ENCODE results near the gene RABGAP1. TPM values are rescaled to one million over a fixed set of nuclear protein-coding genes. Genes with fewer than 3 reads are reported as not detected.
A peak's percentile ranks its signal among the peaks of the same experiment; 100 is the strongest.

The RABGAP1 gene
- total RNA-seq, 1 donor from 2014 or later, result 44.7 TPM

GRCh38 chr9:123090198-123090896, 149.5 kb downstream of the RABGAP1 start:
- Mint-ChIP-seq H3K4me3 (ENCODE audit: unreplicated experiment) (no peak overlapping the region), H3K27me3 (ENCODE audit: low read depth, unreplicated experiment) (no peaks in the 10 kb centered on the region), H3K27ac (ENCODE audit: unreplicated experiment) (no peak overlapping the region), H3K4me1 (ENCODE audit: low read depth, unreplicated experiment) (peaks cover 14% of the 10 kb centered on the region), H3K36me3 (ENCODE audit: low read depth, unreplicated experiment) (peaks cover 24% of the 10 kb centered on the region), H3K9me3 (ENCODE audit: unreplicated experiment) (no peaks in the 10 kb centered on the region)
- Histone ChIP-seq H2AFZ (ENCODE audit: low read depth, low read length) (no peak overlapping the region), H3K27ac (ENCODE audit: low read depth, low read length) (no peak overlapping the region), H3K27me3 (ENCODE audit: insufficient read depth, low read length) (no peaks in the 10 kb centered on the region), H3K4me2 (ENCODE audit: low read length) (no peak overlapping the region), H4K20me1 (ENCODE audit: insufficient read depth, low read length) (peaks cover 21% of the 10 kb centered on the region), H3K79me2 (ENCODE audit: insufficient read depth, low read length) (no peaks in the 10 kb centered on the region), H3K9me3 (ENCODE audit: insufficient read depth, low read depth, low read length) (no peaks in the 10 kb centered on the region), H3K36me3 (ENCODE audit: insufficient read depth, low read length) (peaks cover 20% of the 10 kb centered on the region), H3K4me3 (ENCODE audit: insufficient read depth, low read depth, low read length) (no peak overlapping the region), H3K4me1 (ENCODE audit: insufficient read depth, low read length) (no peaks in the 10 kb centered on the region), H3K9ac (ENCODE audit: low read length) (no peak overlapping the region)
- DNase-seq (ENCODE audit: low read depth) (peak; percentile 83), FAIRE-seq (no peak)
- TF ChIP-seq EZH2 (IDR thresholded peaks at IDR 0.05; ENCODE audit: insufficient read depth, low read length) (no peak), CTCF (IDR thresholded peaks at IDR 0.05; ENCODE audit: insufficient read depth, low read depth, low read length) (no peak)

- no peaks in the 10 kb centered on the region for H3K9me3 Mint-ChIP-seq (ENCODE audit: unreplicated experiment)
- DNase-seq (ENCODE audit: low read depth), result no peak
- H3K9ac ChIP-seq (ENCODE audit: low read length), result no peak overlapping the region
- H3K79me2 ChIP-seq (ENCODE audit: insufficient read depth, low read length), result no peaks in the 10 kb centered on the region
- no peak overlapping the region for H3K27ac Mint-ChIP-seq (ENCODE audit: unreplicated experiment)
- no peaks in the 10 kb centered on the region for H3K27me3 ChIP-seq (ENCODE audit: insufficient read depth, low read length)
- H3K4me3 ChIP-seq (ENCODE audit: insufficient read depth, low read depth, low read length), result no peak overlapping the region
- H3K4me3 Mint-ChIP-seq (ENCODE audit: unreplicated experiment), result no peak overlapping the region
- no peaks in the 10 kb centered on the region for H3K9me3 ChIP-seq (ENCODE audit: insufficient read depth, low read depth, low read length)
- no peak overlapping the region for H3K27ac ChIP-seq (ENCODE audit: low read depth, low read length)
- H4K20me1 ChIP-seq (ENCODE audit: insufficient read depth, low read length), result peaks cover 19% of the 10 kb centered on the region
- no peak overlapping the region for H3K4me2 ChIP-seq (ENCODE audit: low read length)
- H3K4me1 ChIP-seq (ENCODE audit: insufficient read depth, low read length), result no peaks in the 10 kb centered on the region
- no peak overlapping the region for H2AFZ ChIP-seq (ENCODE audit: low read depth, low read length)
- TF ChIP-seq EZH2 (IDR thresholded peaks at IDR 0.05; ENCODE audit: insufficient read depth, low read length) (no peak), CTCF (IDR thresholded peaks at IDR 0.05; ENCODE audit: insufficient read depth, low read depth, low read length) (no peak)
- no peaks in the 10 kb centered on the region for H3K27me3 Mint-ChIP-seq (ENCODE audit: low read depth, unreplicated experiment)
- peaks cover 24% of the 10 kb centered on the region for H3K36me3 Mint-ChIP-seq (ENCODE audit: low read depth, unreplicated experiment)
- H3K36me3 ChIP-seq (ENCODE audit: insufficient read depth, low read length), result peaks cover 20% of the 10 kb centered on the region
- peaks cover 14% of the 10 kb centered on the region for H3K4me1 Mint-ChIP-seq (ENCODE audit: low read depth, unreplicated experiment)
- FAIRE-seq, result no peak
These were observed 150.1 kb downstream of the RABGAP1 start for GRCh38 chr9:123090956-123091355.

- no peak overlapping the region for H3K9ac ChIP-seq (ENCODE audit: low read length)
- peaks cover 14% of the 10 kb centered on the region for H3K4me1 Mint-ChIP-seq (ENCODE audit: low read depth, unreplicated experiment)
- H3K36me3 Mint-ChIP-seq (ENCODE audit: low read depth, unreplicated experiment), result peaks cover 24% of the 10 kb centered on the region
These were observed 150.6 kb downstream of the RABGAP1 start for GRCh38 chr9:123091459-123091858.

More at GRCh38 chr9:123091459-123091858, 150.6 kb downstream of the RABGAP1 start:
- peaks cover 17% of the 10 kb centered on the region for H4K20me1 ChIP-seq (ENCODE audit: insufficient read depth, low read length)
- TF ChIP-seq CTCF (IDR thresholded peaks at IDR 0.05; ENCODE audit: insufficient read depth, low read depth, low read length) (no peak), EZH2 (IDR thresholded peaks at IDR 0.05; ENCODE audit: insufficient read depth, low read length) (no peak)
- H3K4me3 Mint-ChIP-seq (ENCODE audit: unreplicated experiment), result no peak overlapping the region
- H3K9me3 Mint-ChIP-seq (ENCODE audit: unreplicated experiment), result no peaks in the 10 kb centered on the region
- no peak for DNase-seq (ENCODE audit: low read depth)
- H3K27me3 Mint-ChIP-seq (ENCODE audit: low read depth, unreplicated experiment), result no peaks in the 10 kb centered on the region
- no peak for FAIRE-seq
- no peaks in the 10 kb centered on the region for H3K27me3 ChIP-seq (ENCODE audit: insufficient read depth, low read length)
- H3K9me3 ChIP-seq (ENCODE audit: insufficient read depth, low read depth, low read length), result no peaks in the 10 kb centered on the region
- no peak overlapping the region for H3K27ac ChIP-seq (ENCODE audit: low read depth, low read length)
- no peak overlapping the region for H3K27ac Mint-ChIP-seq (ENCODE audit: unreplicated experiment)
- no peak overlapping the region for H3K4me2 ChIP-seq (ENCODE audit: low read length)
- no peak overlapping the region for H3K4me3 ChIP-seq (ENCODE audit: insufficient read depth, low read depth, low read length)
- H2AFZ ChIP-seq (ENCODE audit: low read depth, low read length), result no peak overlapping the region
- peaks cover 20% of the 10 kb centered on the region for H3K36me3 ChIP-seq (ENCODE audit: insufficient read depth, low read length)
- no peaks in the 10 kb centered on the region for H3K79me2 ChIP-seq (ENCODE audit: insufficient read depth, low read length)
- H3K4me1 ChIP-seq (ENCODE audit: insufficient read depth, low read length), result no peaks in the 10 kb centered on the region

Measured in astrocyte (in vitro differentiated cells and primary cell).